Renal pelvis (tissue), 4 donors: Measurements from ENCODE around the gene DNAH17. TPM values are rescaled to one million over a fixed set of nuclear protein-coding genes. Genes with fewer than 3 reads are reported as not detected.

Experiments used
- DNase-seq: peaks from one replicate; pipeline ENCODE4 v3.0.0-alpha.2; 2013
- polyA plus RNA-seq, 3 donors: library from polyadenylated mRNA; unstranded; fragments of 120-200 nt; gene quantifications; one replicate each; pipeline ENCODE4 v1.2.1, GENCODE V29; 2013; ENCODE audit not compliant: insufficient read length in 3 of 3

Gene DNAH17
- polyA plus RNA-seq, 3 donors: 2.2 to 4.4 (median 4.0) TPM

GRCh38 chr17:78428836-78429617 is 148.2 kb downstream of the DNAH17 start:
- DNase-seq: no peak

DNA sequence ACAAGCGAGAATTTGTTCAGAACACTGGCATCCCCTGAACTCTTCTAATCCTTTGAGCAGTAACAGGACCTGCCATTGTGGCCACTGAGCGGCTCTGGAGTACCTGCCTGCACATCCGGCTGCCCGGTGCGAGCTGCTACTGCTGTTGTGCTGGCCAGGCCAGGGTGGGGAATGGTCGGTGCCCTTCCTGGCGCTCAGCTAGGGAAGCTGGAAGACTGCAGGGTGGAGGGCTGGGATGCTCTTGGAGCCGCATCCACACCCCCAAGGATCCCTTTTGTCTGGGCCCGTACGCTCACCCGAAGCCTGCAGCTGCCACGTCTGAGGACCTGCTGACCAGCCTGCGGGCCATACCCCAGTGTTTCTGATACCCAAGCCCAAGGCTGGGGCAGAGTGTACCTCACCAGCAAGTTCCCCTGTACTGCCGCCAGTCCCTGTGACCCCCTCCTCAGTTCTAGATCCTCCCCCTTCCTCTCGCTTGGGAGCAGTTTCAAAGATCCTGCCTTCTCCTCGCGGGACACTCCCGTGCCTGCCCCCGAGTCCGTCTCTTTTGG is 149.1 kb downstream of the DNAH17 start:
- no peak for DNase-seq

GRCh38 chr17:78427140-78427539 is 150.1 kb downstream of the DNAH17 start:
- DNase-seq: no peak

DNA sequence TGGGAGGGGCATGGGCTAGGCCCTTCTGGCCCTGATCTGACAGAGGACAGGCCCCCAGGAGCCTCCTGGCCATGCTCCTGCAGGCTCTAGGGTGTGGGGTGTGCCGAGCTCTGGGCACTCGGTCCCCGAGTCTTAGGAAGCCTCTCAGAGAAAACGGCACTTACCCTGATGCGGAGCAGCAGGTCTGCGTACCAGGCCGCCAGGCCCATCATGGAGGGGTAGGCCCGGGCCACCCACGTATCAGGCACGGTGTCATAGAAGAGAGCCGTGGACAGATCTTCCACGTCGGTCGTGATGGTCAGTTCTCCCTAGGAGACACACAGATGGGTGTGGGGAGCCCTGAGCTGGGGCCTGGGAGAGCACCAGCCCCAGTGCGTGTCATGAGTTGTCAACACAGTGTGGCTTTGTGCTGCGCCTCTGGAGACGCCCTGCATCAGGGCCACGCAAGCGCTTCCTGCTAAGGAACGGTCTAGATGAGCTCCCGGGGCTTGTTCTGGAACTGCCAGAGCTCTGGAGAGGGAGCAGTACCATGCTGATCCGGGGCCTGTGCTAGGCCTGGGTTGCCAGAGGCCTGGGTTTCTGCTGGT is 150.8 kb downstream of the DNAH17 start:
- DNase-seq: no peak

DNA sequence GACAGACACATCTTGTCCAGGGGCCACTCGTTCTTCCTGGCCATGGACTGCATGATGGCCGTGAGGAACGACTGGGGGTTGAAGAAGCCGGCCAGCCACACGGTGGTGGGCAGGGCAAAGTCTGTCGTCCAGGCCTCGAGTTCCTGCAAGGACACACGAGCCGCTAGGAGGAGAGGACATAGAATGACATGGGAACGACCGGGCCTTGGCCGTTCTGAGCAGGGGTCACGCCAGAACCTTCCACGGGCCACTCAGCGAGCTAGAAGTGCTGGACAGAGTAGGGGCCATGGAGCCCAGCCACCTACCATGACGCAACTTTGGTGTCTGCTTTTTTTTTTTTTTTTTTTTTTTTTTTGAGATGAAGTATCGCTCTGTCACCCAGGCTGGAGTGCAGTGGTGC is 151.8 kb downstream of the DNAH17 start:
- no peak for DNase-seq

- DNase-seq: no peak
Observed at GRCh38 chr17:78423961-78424675, 153.1 kb downstream of the DNAH17 start.

- no peak for DNase-seq
Observed at GRCh38 chr17:78422872-78423588, 154.2 kb downstream of the DNAH17 start.

GRCh38 chr17:78422267-78422605 is 155.0 kb downstream of the DNAH17 start:
- no peak for DNase-seq

GRCh38 chr17:78421534-78422266 is 155.5 kb downstream of the DNAH17 start:
- DNase-seq: no peak

GRCh38 chr17:78421084-78421533 is 156.1 kb downstream of the DNAH17 start:
- no peak for DNase-seq

- no peak for DNase-seq
Observed at GRCh38 chr17:78419970-78420815, 157.0 kb downstream of the DNAH17 start.

DNA sequence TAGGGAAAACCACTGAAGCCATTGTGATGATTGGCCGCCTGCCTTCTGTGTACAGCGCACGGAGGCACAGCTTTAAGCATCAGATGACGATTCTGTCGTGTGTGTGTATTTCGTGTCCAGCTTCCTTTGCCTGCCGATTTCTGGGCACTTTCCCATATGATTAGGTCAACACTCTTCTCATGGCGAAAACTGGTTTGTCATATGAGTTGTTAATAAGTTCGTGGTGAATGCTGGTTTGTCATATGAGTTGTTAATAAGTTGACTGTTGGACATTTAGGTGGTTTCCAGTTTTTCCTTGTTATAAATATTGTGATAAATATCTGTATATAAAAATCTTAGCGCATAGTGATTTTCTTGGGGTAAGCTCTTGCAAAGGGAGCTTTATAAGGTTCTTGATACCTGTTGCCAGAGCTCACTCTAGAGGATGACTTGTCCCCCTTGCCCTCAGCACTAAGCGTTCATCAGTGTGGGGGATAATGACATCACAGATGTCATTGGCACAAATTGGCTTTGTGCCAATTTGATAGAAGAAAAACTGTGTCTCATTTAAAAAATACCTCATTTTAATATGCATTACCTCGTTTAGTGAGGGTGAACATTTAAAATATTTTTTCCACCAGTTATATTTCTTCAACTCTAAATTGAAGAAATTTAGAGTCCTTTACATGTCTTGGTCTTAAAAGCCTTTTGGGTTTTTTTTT is 158.7 kb downstream of the DNAH17 start:
- DNase-seq: no peak

GRCh38 chr17:78417531-78417909 is 159.7 kb downstream of the DNAH17 start:
- no peak for DNase-seq

- DNase-seq: no peak
Observed at GRCh38 chr17:78416791-78417530, 160.2 kb downstream of the DNAH17 start.

DNA sequence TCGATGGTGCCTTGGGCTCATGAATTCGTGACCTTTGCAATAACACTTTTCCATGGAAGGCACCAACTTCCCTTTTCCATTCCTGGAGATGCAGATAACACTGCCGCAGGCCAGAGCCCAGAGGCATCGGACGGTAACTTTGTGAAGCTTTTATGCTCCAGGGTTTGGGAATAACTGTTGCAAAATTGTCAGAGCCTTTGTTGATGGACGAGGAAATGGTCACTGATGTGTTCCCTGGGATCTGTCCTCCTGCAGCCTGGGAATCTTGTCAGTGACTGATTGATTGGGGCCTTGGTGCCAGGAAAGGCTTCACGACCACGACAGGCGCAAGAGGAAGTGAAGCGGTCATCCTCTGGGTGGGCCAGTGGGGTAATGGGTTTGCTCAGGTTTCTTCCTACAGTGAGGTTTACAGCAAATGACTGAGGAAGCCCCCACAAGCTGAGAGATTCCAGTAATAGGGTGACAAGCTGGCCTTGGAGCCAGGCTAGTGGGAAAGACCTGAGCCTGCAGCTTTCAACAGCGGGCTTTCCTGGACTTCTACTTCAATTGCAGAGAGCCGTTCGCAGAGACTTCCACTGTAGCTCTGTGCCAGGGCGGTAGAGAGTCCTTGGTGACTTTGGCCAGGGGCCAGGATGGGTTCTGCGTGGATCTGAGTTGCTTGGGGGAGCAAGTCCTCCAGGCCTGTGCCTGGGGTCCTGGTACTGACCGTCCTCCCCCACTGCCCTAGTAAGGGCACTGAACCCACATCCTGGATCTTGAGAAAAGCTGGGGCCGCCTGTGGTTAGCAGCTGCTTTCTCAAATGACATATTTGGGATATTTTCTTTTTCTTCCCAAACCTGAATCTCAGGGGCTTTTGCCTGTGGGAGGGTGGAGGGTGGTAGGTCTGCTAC is 161.1 kb downstream of the DNAH17 start:
- no peak for DNase-seq

DNA sequence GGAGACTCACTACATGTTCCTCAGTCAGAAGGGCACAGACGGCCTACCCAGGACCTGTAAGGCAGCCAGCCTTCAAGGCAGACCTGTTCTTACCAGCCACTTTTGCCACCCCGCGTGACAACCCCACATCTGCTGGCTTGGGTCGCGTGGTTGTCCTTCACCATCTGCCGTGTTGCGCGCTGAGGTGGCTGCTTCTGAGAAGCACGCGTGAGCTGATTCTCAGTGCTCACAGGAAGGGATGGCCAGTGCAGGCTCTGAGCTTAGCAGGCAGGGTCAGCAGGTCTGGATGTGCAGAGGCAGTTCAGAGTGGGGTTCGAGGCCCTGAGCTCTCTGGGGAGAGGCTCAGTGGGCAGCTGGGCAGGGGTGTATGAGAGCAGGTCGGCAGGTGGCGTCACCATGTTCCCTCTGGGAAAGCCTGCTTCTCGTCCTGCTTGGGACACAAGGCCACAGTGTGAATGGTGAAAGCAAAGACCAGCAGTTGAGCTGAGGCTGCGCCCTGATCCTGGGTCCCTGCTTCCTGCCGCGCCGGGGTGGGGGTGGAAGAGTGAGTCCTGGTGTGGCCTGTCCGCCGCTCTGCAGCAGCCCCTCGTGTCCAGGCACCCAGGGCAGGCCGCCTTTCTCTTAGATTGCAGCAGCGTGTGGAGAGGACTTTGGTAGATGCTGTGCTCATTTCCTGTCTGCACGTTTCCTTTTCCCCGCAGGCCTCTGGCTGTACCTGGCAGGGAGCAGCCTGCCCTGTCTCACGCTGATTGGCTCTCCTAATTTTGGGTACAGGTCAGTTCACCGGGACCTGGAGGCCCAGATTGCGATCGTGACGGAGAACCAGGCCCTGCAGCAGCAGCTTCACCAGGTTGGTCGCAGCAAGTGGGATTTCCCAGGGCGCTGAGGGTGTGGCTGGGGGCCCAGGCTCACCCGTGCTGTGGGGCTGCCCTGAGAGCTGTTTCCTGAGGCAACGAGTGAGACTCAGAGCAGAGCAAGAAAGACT is 162.7 kb downstream of the DNAH17 start:
- DNase-seq: no peak

- DNase-seq: no peak
Observed at GRCh38 chr17:78412403-78412802, 164.8 kb downstream of the DNAH17 start.
